Cerebellar cortex (tissue), 1 donor: ENCODE measurements around the gene INSYN1.
A peak's percentile ranks its signal among the peaks of the same experiment; 100 is the strongest.
"Not testable (repeated sequence)": the region's sequence is repeated elsewhere in the genome, so short reads cannot be mapped to it uniquely, and the experiment has no call there.

Source experiments
- DNase-seq: peaks from one replicate; pipeline ENCODE4 v3.0.0-alpha.2; 2015; ENCODE audit warnings: low spot score

The INSYN1 gene

GRCh38 chr15:73714695-73715301 is 38.4 kb downstream of the INSYN1 start:
- DNase-seq: no peak

GRCh38 chr15:73712107-73712506 is 41.0 kb downstream of the INSYN1 start:
- peak; percentile 28 for DNase-seq

- DNase-seq: no peak
Measured at GRCh38 chr15:73711526-73711925, 41.6 kb downstream of the INSYN1 start.

GRCh38 chr15:73710321-73710720 is 42.8 kb downstream of the INSYN1 start:
- DNase-seq: no peak

GRCh38 chr15:73709686-73710085 is 43.5 kb downstream of the INSYN1 start:
- DNase-seq: no peak

GRCh38 chr15:73709241-73709640 is 43.9 kb downstream of the INSYN1 start:
- no peak for DNase-seq

GRCh38 chr15:73708691-73709090 is 44.5 kb downstream of the INSYN1 start:
- no peak for DNase-seq

- peak; percentile 64 for DNase-seq
Measured at GRCh38 chr15:73704869-73705645, 48.1 kb downstream of the INSYN1 start.

GRCh38 chr15:73704142-73704868 is 48.8 kb downstream of the INSYN1 start:
- not testable (repeated sequence) for DNase-seq

- DNase-seq: not testable (repeated sequence)
Measured at GRCh38 chr15:73703601-73704000, 49.5 kb downstream of the INSYN1 start.

- DNase-seq: not testable (repeated sequence)
Measured at GRCh38 chr15:73702311-73703239, 50.6 kb downstream of the INSYN1 start.

GRCh38 chr15:73700041-73700842 is 52.9 kb downstream of the INSYN1 start:
- DNase-seq: peak; percentile 89

GRCh38 chr15:73699249-73700040 is 53.7 kb downstream of the INSYN1 start:
- no peak for DNase-seq

GRCh38 chr15:73697033-73697467 is 56.1 kb downstream of the INSYN1 start:
- DNase-seq: no peak

- DNase-seq: no peak
Measured at GRCh38 chr15:73696641-73697001, 56.5 kb downstream of the INSYN1 start.

GRCh38 chr15:73695773-73696640 is 57.1 kb downstream of the INSYN1 start:
- DNase-seq: no peak

GRCh38 chr15:73694419-73694818 is 58.7 kb downstream of the INSYN1 start:
- DNase-seq: no peak

GRCh38 chr15:73691396-73691795 is 61.8 kb downstream of the INSYN1 start:
- peak; percentile 65 for DNase-seq

GRCh38 chr15:73688455-73688854 is 64.7 kb downstream of the INSYN1 start:
- DNase-seq: no peak
